ENCODE measurements around the gene PARP16. TPM values are rescaled to one million over a fixed set of nuclear protein-coding genes. Genes with fewer than 3 reads are reported as not detected.

Gene PARP16
- total RNA-seq, 1 experiment from 2014 or later, result 9.7 TPM

- BruUV-seq (replicated peaks), result no TSS peak
- RAD21 ChIA-PET (ENCODE audit: low non-redundant PET in 1 of 2, low total read pairs in 2 of 2, uncharacterized antibody in 2 of 2, unreplicated experiment in 2 of 2), result no interaction called here
- Histone ChIP-seq H3K9ac (ENCODE audit: low read length) (no peak overlapping the region), H3K9me2 (ENCODE audit: insufficient read depth) (no peaks in the 10 kb centered on the region), H4K20me1 (ENCODE audit: insufficient read depth) (no peaks in the 10 kb centered on the region), H3K27ac (ENCODE audit: low read depth, low read length) (no peak overlapping the region), H3K9me3 (ENCODE audit: control insufficient read depth in 1 of 2, insufficient read depth in 1 of 2, low read depth in 1 of 2, low read length in 2 of 2) (no peaks in the 10 kb centered on the region), H2AFZ (ENCODE audit: low read depth, low read length, poor library complexity, severe bottlenecking) (no peak overlapping the region), H3K4me1 (ENCODE audit: control insufficient read depth in 1 of 2, insufficient read depth in 2 of 2, low read length in 2 of 2) (no peaks in the 10 kb centered on the region), H3K27me3 (ENCODE audit: insufficient read depth, low read length) (no peaks in the 10 kb centered on the region), H3K4me3 (replicated peaks in 1 of 2; ENCODE audit: low read depth in 1 of 2, low read length in 2 of 2) (no peak overlapping the region), H3K4me2 (ENCODE audit: low read length) (no peak overlapping the region), H3K36me3 (ENCODE audit: control insufficient read depth in 1 of 2, insufficient read depth in 2 of 2, low read length in 2 of 2) (no peaks in the 10 kb centered on the region), H3K79me2 (ENCODE audit: insufficient read depth, low read length) (no peaks in the 10 kb centered on the region)
- POLR2A ChIA-PET, result no interaction called here
- TF ChIP-seq RAD21 (IDR thresholded peaks at IDR 0.05; ENCODE audit: low read depth) (no peak), SRF (IDR thresholded peaks at IDR 0.05; ENCODE audit: low read depth) (no peak), ZNF274 (IDR thresholded peaks at IDR 0.05; ENCODE audit: low read depth, low read length) (no peak), EZH2 (IDR thresholded peaks at IDR 0.05) (no peak), SIN3A (IDR thresholded peaks at IDR 0.05; ENCODE audit: low read depth) (no peak), EZH2phosphoT487 (IDR thresholded peaks at IDR 0.05; ENCODE audit: borderline replicate concordance) (no peak), TCF7L2 (IDR thresholded peaks at IDR 0.05; ENCODE audit: borderline replicate concordance, extremely low read depth, insufficient read depth, insufficient read length) (no peak), ELF1 (IDR thresholded peaks at IDR 0.05; ENCODE audit: borderline replicate concordance, low read depth) (no peak), POLR2A (IDR thresholded peaks at IDR 0.05; ENCODE audit: borderline replicate concordance, extremely low read depth, insufficient read depth, insufficient read length) (no peak), CBX3 (IDR thresholded peaks at IDR 0.05; ENCODE audit: low read depth) (no peak), POLR2AphosphoS5 (IDR thresholded peaks at IDR 0.05; ENCODE audit: low read depth, low read length) (no peak), SP1 (IDR thresholded peaks at IDR 0.05; ENCODE audit: low read depth) (no peak), JUND (IDR thresholded peaks at IDR 0.05) (no peak), ZFX (IDR thresholded peaks at IDR 0.05) (no peak), REST (IDR thresholded peaks at IDR 0.05; ENCODE audit: low read depth) (no peak), CTCF (IDR thresholded peaks at IDR 0.05 in 2 of 3, conservative IDR thresholded peaks at IDR 0.05 in 1 of 3; ENCODE audit: borderline replicate concordance in 1 of 3, insufficient read depth in 1 of 3, low read depth in 2 of 3, low read length in 2 of 3) (no peak), ZBTB33 (IDR thresholded peaks at IDR 0.05; ENCODE audit: extremely low read depth, insufficient replicate concordance, low read length) (no peak), MAX (IDR thresholded peaks at IDR 0.05) (no peak), ATF3 (IDR thresholded peaks at IDR 0.05) (no peak)
- ATAC-seq (no peak), DNase-seq (ENCODE audit: low read depth, low spot score) (no peak)
- intact Hi-C loops (cut with micrococcal nuclease), result no loop called here
- CTCF ChIA-PET, result no interaction called here
Measured at GRCh38 chr15:65246026-65246714, 40.5 kb downstream of the PARP16 start.

All from HCT116 (cell line).